ENCODE measurements around the gene VDR.

DNA sequence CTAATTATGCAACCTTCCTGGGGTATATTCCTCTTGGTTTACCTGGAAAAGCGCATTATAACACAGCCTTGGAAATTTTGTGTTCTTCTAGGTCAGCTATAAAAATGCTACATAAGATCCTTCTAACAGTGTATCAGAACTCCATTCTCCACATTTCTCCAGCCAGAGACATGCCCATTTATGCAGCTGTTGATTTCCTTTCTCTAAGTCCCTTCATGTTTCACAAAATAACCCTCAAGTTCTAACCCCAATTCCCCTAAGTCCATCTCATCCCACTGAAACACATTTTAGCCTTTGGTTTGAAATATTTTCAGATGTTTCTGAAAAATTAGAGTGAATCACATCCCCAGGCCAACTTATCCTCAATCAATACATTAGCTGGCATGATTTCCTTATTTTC, 64.2 kb downstream of the VDR start:
- no peak for TF ChIP-seq POLR2A (IDR thresholded peaks at IDR 0.05)
- TF ChIP-seq, protein P1, sequence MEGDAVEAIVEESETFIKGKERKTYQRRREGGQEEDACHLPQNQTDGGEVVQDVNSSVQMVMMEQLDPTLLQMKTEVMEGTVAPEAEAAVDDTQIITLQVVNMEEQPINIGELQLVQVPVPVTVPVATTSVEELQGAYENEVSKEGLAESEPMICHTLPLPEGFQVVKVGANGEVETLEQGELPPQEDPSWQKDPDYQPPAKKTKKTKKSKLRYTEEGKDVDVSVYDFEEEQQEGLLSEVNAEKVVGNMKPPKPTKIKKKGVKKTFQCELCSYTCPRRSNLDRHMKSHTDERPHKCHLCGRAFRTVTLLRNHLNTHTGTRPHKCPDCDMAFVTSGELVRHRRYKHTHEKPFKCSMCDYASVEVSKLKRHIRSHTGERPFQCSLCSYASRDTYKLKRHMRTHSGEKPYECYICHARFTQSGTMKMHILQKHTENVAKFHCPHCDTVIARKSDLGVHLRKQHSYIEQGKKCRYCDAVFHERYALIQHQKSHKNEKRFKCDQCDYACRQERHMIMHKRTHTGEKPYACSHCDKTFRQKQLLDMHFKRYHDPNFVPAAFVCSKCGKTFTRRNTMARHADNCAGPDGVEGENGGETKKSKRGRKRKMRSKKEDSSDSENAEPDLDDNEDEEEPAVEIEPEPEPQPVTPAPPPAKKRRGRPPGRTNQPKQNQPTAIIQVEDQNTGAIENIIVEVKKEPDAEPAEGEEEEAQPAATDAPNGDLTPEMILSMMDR (IDR thresholded peaks at IDR 0.05) = no peak
